ENCODE data around the gene LGALS14.

The LGALS14 gene

GRCh38 chr19:39749981-39750380 is 45.7 kb downstream of the LGALS14 start:
- no peak for DNase-seq (ENCODE audit: low read depth)

- no peak for DNase-seq (ENCODE audit: low read depth)
Measured at GRCh38 chr19:39752390-39752789, 48.1 kb downstream of the LGALS14 start.

- DNase-seq (ENCODE audit: low read depth): no peak
Measured at GRCh38 chr19:39752795-39753194, 48.5 kb downstream of the LGALS14 start.

DNA sequence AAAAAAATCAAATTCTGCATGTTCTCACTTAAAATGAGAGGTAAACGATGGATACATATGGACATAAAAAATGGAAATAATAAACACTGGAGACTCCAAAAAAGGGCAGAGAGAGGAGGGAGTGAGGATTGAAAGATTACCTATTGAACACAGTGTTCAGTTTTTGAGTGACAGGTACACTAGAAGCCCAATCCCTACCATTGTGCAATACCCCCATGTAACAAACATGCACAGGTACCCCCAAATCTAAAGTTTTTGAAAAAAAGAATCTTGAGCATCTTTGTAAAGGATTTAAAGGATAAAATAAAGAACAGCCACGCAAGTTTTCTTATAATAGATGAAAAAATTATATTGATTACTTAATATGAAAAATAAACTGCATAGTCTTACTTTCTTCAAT is 50.3 kb downstream of the LGALS14 start:
- DNase-seq (ENCODE audit: low read depth): no peak

DNA sequence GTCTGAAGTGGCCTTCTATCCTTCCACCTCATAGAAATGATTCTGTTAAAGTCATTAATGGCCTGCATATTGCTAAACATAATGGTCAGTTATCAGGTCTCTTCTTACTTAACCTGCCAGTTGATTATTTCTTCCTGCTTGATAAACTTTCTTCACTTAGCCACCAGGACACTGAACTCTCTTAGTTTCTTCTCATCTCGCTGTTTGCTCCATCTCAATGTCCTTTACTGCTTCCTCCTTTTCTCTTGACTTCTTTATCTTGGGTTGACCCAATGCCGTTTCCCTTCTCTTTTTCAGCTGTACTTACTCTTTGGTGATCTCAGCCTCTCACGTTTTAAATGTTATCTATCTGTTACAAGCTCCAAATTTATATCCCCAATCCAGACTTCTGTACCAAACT is 50.7 kb downstream of the LGALS14 start:
- DNase-seq (ENCODE audit: low read depth): no peak

Measured in stimulated activated CD8-positive, alpha-beta memory T cell treated with anti-CD3 and anti-CD28 coated beads, Interleukin-4, amount 100 ng/mL, for 24 hours (primary cell).